ENCODE data around the gene MBIP.

Gene MBIP

GRCh38 chr14:36295642-36296627 lies 24.5 kb downstream of the MBIP start:
- TF ChIP-seq CEBPB (IDR thresholded peaks at IDR 0.05) (no peak), CREB1 (IDR thresholded peaks at IDR 0.05; ENCODE audit: low read depth) (no peak), REST (IDR thresholded peaks at IDR 0.05; ENCODE audit: low read depth) (no peak), NFIC (IDR thresholded peaks at IDR 0.05) (no peak), TCF12 (IDR thresholded peaks at IDR 0.05; ENCODE audit: low read depth) (no peak)
- TF ChIP-seq, protein P1, sequence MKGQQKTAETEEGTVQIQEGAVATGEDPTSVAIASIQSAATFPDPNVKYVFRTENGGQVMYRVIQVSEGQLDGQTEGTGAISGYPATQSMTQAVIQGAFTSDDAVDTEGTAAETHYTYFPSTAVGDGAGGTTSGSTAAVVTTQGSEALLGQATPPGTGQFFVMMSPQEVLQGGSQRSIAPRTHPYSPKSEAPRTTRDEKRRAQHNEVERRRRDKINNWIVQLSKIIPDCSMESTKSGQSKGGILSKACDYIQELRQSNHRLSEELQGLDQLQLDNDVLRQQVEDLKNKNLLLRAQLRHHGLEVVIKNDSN (IDR thresholded peaks at IDR 0.05): no peak

GRCh38 chr14:36294543-36294942 lies 25.9 kb downstream of the MBIP start:
- no peak for TF ChIP-seq RAD21 (IDR thresholded peaks at IDR 0.05; ENCODE audit: low read depth)
- TF ChIP-seq, protein P1 (IDR thresholded peaks at IDR 0.05): no peak
- no peak for TF ChIP-seq TEAD4 (IDR thresholded peaks at IDR 0.05)
- TF ChIP-seq REST (IDR thresholded peaks at IDR 0.05; ENCODE audit: low read depth): no peak
- TF ChIP-seq FOXM1 (IDR thresholded peaks at IDR 0.05; ENCODE audit: borderline replicate concordance, low read depth): no peak
- TF ChIP-seq NFIC (IDR thresholded peaks at IDR 0.05): no peak
- TF ChIP-seq EP300 (IDR thresholded peaks at IDR 0.05; ENCODE audit: borderline replicate concordance): no peak
- TF ChIP-seq CREB1 (IDR thresholded peaks at IDR 0.05; ENCODE audit: low read depth): no peak
- TF ChIP-seq TAF1 (IDR thresholded peaks at IDR 0.05; ENCODE audit: low read depth): no peak

DNA sequence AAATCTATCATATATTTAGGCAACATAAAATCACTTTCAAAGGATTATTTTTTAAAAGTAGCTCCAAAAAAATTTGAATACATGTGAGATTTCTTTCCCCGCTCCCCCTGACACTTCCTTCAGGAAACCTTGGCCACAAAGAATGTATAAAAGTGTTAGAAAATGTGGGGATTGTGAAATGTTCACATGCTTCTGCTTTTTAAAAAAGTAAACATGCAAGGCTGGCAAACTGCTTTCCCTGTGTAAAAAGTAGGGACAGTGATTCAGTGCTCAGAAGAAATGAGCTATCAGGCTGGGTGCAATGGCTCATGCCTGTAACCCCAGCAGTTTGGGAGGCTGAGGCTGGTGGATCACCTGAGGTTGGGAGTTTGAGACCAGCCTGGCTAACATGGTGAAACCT lies 26.6 kb downstream of the MBIP start:
- TF ChIP-seq EP300 (IDR thresholded peaks at IDR 0.05; ENCODE audit: borderline replicate concordance) (no peak), EGR1 (IDR thresholded peaks at IDR 0.05) (no peak), TAF1 (IDR thresholded peaks at IDR 0.05; ENCODE audit: low read depth) (no peak), CEBPB (IDR thresholded peaks at IDR 0.05) (no peak), FOXM1 (IDR thresholded peaks at IDR 0.05; ENCODE audit: borderline replicate concordance, low read depth) (no peak), NFIC (IDR thresholded peaks at IDR 0.05) (no peak)
- TF ChIP-seq, protein P1 (IDR thresholded peaks at IDR 0.05): no peak

DNA sequence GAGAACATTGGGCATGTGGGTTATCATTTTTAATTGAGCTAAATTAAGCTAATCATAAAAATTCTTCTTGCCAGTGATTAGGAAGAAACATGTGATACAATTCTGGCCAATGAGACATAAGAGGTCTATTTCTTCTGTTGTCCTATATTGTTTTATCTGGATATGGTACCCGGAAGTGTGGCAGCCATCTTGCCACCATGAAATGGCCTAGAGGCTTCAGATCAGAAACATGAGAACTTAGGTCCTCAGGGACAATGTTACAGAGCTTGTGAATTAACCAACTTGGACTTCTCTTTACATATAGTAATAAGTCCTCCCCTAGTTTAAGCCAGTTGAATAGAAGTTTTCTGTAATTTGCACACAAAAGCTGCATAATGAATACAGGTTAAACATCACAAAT lies 30.5 kb downstream of the MBIP start:
- TF ChIP-seq TEAD4 (IDR thresholded peaks at IDR 0.05) (no peak), ZBTB7A (IDR thresholded peaks at IDR 0.05; ENCODE audit: low read depth) (no peak), EP300 (IDR thresholded peaks at IDR 0.05; ENCODE audit: borderline replicate concordance) (no peak), FOXM1 (IDR thresholded peaks at IDR 0.05; ENCODE audit: borderline replicate concordance, low read depth) (no peak), TAF1 (IDR thresholded peaks at IDR 0.05; ENCODE audit: low read depth) (no peak), EGR1 (IDR thresholded peaks at IDR 0.05) (no peak), CEBPB (IDR thresholded peaks at IDR 0.05) (no peak), NFIC (IDR thresholded peaks at IDR 0.05) (no peak), YY1 (IDR thresholded peaks at IDR 0.05; ENCODE audit: low read depth) (no peak), REST (IDR thresholded peaks at IDR 0.05; ENCODE audit: low read depth) (no peak), CREB1 (IDR thresholded peaks at IDR 0.05; ENCODE audit: low read depth) (no peak), RAD21 (IDR thresholded peaks at IDR 0.05; ENCODE audit: low read depth) (no peak), TCF12 (IDR thresholded peaks at IDR 0.05; ENCODE audit: low read depth) (no peak)
- TF ChIP-seq, protein P1 (IDR thresholded peaks at IDR 0.05): no peak
- TF ChIP-seq, protein P2, sequence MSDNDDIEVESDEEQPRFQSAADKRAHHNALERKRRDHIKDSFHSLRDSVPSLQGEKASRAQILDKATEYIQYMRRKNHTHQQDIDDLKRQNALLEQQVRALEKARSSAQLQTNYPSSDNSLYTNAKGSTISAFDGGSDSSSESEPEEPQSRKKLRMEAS (IDR thresholded peaks at IDR 0.05): no peak

Data from Ishikawa (cell line).